ENCODE results near the gene SIX2.

- TF ChIP-seq CTCF (conservative IDR thresholded peaks at IDR 0.05; ENCODE audit: low read depth in 2 of 2): no peak
- TF ChIP-seq REST (IDR thresholded peaks at IDR 0.05; ENCODE audit: unreplicated experiment): no peak
- no peak for TF ChIP-seq CREB1 (CRISPR knock-in tag; IDR thresholded peaks at IDR 0.05; ENCODE audit: low read depth)
- no peak for TF ChIP-seq EZH2phosphoT487 (IDR thresholded peaks at IDR 0.05; ENCODE audit: unreplicated experiment)
- TF ChIP-seq POLR2AphosphoS5 (IDR thresholded peaks at IDR 0.05; ENCODE audit: low read depth): no peak
- TF ChIP-seq EZH2 (IDR thresholded peaks at IDR 0.05; ENCODE audit: low read depth, unreplicated experiment): no peak
These were observed 14.8 kb upstream of the SIX2 start for GRCh38 chr2:45024097-45024496.
